RPMI8226 (cell line): ENCODE data around the gene LHX6.

Source experiments
- DNase-seq: peaks from one replicate; pipeline ENCODE4 v3.0.0-alpha.2; 2015

LHX6 gene

GRCh38 chr9:122188369-122188768 is 40.4 kb downstream of the LHX6 start:
- no peak for DNase-seq

- DNase-seq, result no peak
Observed at GRCh38 chr9:122186777-122187470, 41.8 kb downstream of the LHX6 start.

GRCh38 chr9:122186301-122186700 is 42.5 kb downstream of the LHX6 start:
- no peak for DNase-seq

GRCh38 chr9:122184551-122184950 is 44.2 kb downstream of the LHX6 start:
- DNase-seq, result no peak

GRCh38 chr9:122183501-122183900 is 45.3 kb downstream of the LHX6 start:
- DNase-seq, result no peak

GRCh38 chr9:122180633-122181032 is 48.1 kb downstream of the LHX6 start:
- no peak for DNase-seq

- DNase-seq, result no peak
Observed at GRCh38 chr9:122179690-122180074, 49.1 kb downstream of the LHX6 start.

- no peak for DNase-seq
Observed at GRCh38 chr9:122179054-122179689, 49.6 kb downstream of the LHX6 start.

GRCh38 chr9:122176916-122177315 is 51.8 kb downstream of the LHX6 start:
- DNase-seq, result no peak

GRCh38 chr9:122173670-122174069 is 55.1 kb downstream of the LHX6 start:
- no peak for DNase-seq

GRCh38 chr9:122172131-122172530 is 56.6 kb downstream of the LHX6 start:
- DNase-seq, result no peak

- DNase-seq, result no peak
Observed at GRCh38 chr9:122168356-122168755, 60.4 kb downstream of the LHX6 start.

- DNase-seq, result no peak
Observed at GRCh38 chr9:122164286-122164685, 64.5 kb downstream of the LHX6 start.

- DNase-seq, result no peak
Observed at GRCh38 chr9:122162415-122162814, 66.3 kb downstream of the LHX6 start.

GRCh38 chr9:122159925-122160246 is 68.9 kb downstream of the LHX6 start:
- DNase-seq, result no peak

- peak; percentile 99 for DNase-seq
Observed at GRCh38 chr9:122159026-122159924, 69.5 kb downstream of the LHX6 start, which contains the start of the genes MORN5 and NDUFA8. Gene MORN5, plus strand, starts transcription at chr9:122159908. Its CDS starts 65 bp downstream, at chr9:122159973. Gene NDUFA8, minus strand, starts transcription at chr9:122159779. Its CDS starts 102 bp downstream, at chr9:122159677.

- DNase-seq, result peak; percentile 61
Observed at GRCh38 chr9:122158202-122158601, 70.6 kb downstream of the LHX6 start.

- DNase-seq, result no peak
Observed at GRCh38 chr9:122155796-122156195, 73.0 kb downstream of the LHX6 start.
